PC-9 (cell line): Measurements from ENCODE around the gene HDAC8. TPM values are rescaled to one million over a fixed set of nuclear protein-coding genes. Genes with fewer than 3 reads are reported as not detected.

Experiments used
- BruUV-seq: library from RNA; stranded (reverse); fragments of 400-500 nt; replicated peaks from 2 replicates; lab custom pipeline; 2021; lab: Mats Ljungman, UMichigan
- CTCF ChIA-PET: fragments of 300-600 bp; sonication (Branson Sonifier 250); formaldehyde crosslinking; loops from one replicate; lab custom pipeline; 2022; ENCODE audit warnings: antibody characterized with exemption; lab: Charles Lee
- POLR2A ChIA-PET: fragments of 300-600 bp; sonication (Branson Sonifier 250); formaldehyde crosslinking; loops from one replicate; lab custom pipeline; 2022; ENCODE audit warnings: antibody characterized with exemption; ENCODE audit not compliant: unreplicated experiment; lab: Charles Lee
- DNase-seq, 2 experiments: peaks; one replicate each; pipeline versions ENCODE4 v3.0.0 to v3.0.0-alpha.2; 2015 to 2022; ENCODE audit warnings: mixed read lengths in 1 of 2
- H2AFZ ChIP-seq: fragments of 200-600 bp; sonication (generic); 2 replicates; pipeline ENCODE4 v1.8.1; 2017; ENCODE audit warnings: antibody characterized with exemption
- H3F3A ChIP-seq: fragments of 200-600 bp; sonication (generic); 2 replicates; pipeline ENCODE4 v1.8.1; 2017; ENCODE audit warnings: antibody characterized with exemption, mild to moderate bottlenecking, low read depth; ENCODE audit not compliant: insufficient read depth
- H3K27ac ChIP-seq: fragments of 200-600 bp; sonication (generic); 2 replicates; pipeline ENCODE4 v1.6.1; 2016; ENCODE audit warnings: mixed run types
- H3K27me3 ChIP-seq: fragments of 200-600 bp; sonication (generic); 2 replicates; pipeline ENCODE4 v1.6.1; 2016; ENCODE audit warnings: low read depth, mixed run types; ENCODE audit not compliant: insufficient read depth
- H3K36me3 ChIP-seq: fragments of 200-600 bp; sonication (generic); 2 replicates; pipeline ENCODE4 v1.6.1; 2016; ENCODE audit warnings: low read depth, mixed run types
- H3K4me1 ChIP-seq: fragments of 200-600 bp; sonication (generic); replicated peaks from 2 replicates; pipeline ENCODE4 v1.6.1; 2016; ENCODE audit warnings: mixed run types; ENCODE audit not compliant: insufficient read depth
- H3K4me2 ChIP-seq: fragments of 200-600 bp; sonication (generic); 2 replicates; pipeline ENCODE4 v1.6.1; 2017; ENCODE audit warnings: mixed run types
- H3K4me3 ChIP-seq: fragments of 200-600 bp; sonication (generic); 2 replicates; pipeline ENCODE4 v1.6.1; 2016; ENCODE audit warnings: mixed run types
- H3K79me2 ChIP-seq: fragments of 200-600 bp; sonication (generic); 2 replicates; pipeline ENCODE4 v1.6.1; 2017; ENCODE audit warnings: low read depth, mixed run types
- H3K9me2 ChIP-seq: fragments of 200-600 bp; sonication (generic); 2 replicates; pipeline ENCODE4 v1.8.1; 2017; ENCODE audit warnings: mild to moderate bottlenecking; ENCODE audit not compliant: insufficient read depth
- H3K9me3 ChIP-seq: fragments of 200-600 bp; sonication (generic); 2 replicates; pipeline ENCODE4 v1.8.1; 2016; ENCODE audit warnings: low read depth; ENCODE audit not compliant: insufficient read depth
- H4K20me1 ChIP-seq: fragments of 200-600 bp; sonication (generic); 2 replicates; pipeline ENCODE4 v1.8.1; 2017; ENCODE audit not compliant: insufficient read depth
- CTCF ChIP-seq: fragments of 200-600 bp; sonication (generic); conservative IDR thresholded peaks from 2 replicates; pipeline ENCODE4 v1.6.1; 2017; ENCODE audit warnings: mixed run types, antibody characterized with exemption, mild to moderate bottlenecking, moderate library complexity
- EZH2 ChIP-seq: fragments of 200-600 bp; sonication (generic); IDR thresholded peaks from 2 replicates; pipeline ENCODE4 v1.8.0; 2017; ENCODE audit warnings: antibody characterized with exemption, low read depth
- intact Hi-C: fragments of 100-400 bp; cut with micrococcal nuclease; formaldehyde crosslinking; loops from one replicate; pipeline ENCODE4 v1.10.0; 2022; ENCODE audit not compliant: unreplicated experiment
- total RNA-seq: library from RNA; stranded (reverse); gene quantifications from 2 replicates; pipeline ENCODE4 v1.2.3, GENCODE V29; 2021

HDAC8 gene
- total RNA-seq, 1 experiment from 2014 or later: 61.3 TPM

GRCh38 chrX:72532366-72532765 is 40.3 kb downstream of the HDAC8 start:
- ChIA-PET CTCF (no interaction called here), POLR2A (no interaction called here)
- Histone ChIP-seq H3K4me1 (no peaks in the 10 kb centered on the region), H3K9me2 (no peaks in the 10 kb centered on the region), H3K9me3 (no peaks in the 10 kb centered on the region), H3K4me2 (no peak overlapping the region), H3K27me3 (no peaks in the 10 kb centered on the region), H3K79me2 (no peaks in the 10 kb centered on the region), H3K4me3 (no peak overlapping the region), H3F3A (no peaks in the 10 kb centered on the region), H3K27ac (no peak overlapping the region), H2AFZ (no peak overlapping the region), H4K20me1 (no peaks in the 10 kb centered on the region), H3K36me3 (no peaks in the 10 kb centered on the region)
- BruUV-seq: no TSS peak
- no peak for DNase-seq
- TF ChIP-seq CTCF: no peak
- TF ChIP-seq EZH2: no peak
- intact Hi-C loops: no loop called here

- intact Hi-C loops: no loop called here
- no peak overlapping the region for H3K4me3 ChIP-seq
- no TSS peak for BruUV-seq
Observed at GRCh38 chrX:72526534-72527508, 45.8 kb downstream of the HDAC8 start.

GRCh38 chrX:72498782-72499181 is 73.9 kb downstream of the HDAC8 start:
- CTCF ChIA-PET: no interaction called here
- H3K79me2 ChIP-seq: 0 out of 2 replicates have a peak, but pooled peaks cover 16% of the 10 kb centered on the region
- POLR2A ChIA-PET: no interaction called here
- H3K9me3 ChIP-seq: no peaks in the 10 kb centered on the region
- no peak for TF ChIP-seq EZH2
- TF ChIP-seq CTCF: no peak
- H3K4me2 ChIP-seq: no peak overlapping the region
- no TSS peak for BruUV-seq
- H3K27ac ChIP-seq: no peak overlapping the region
- H3F3A ChIP-seq: no peaks in the 10 kb centered on the region
- no peaks in the 10 kb centered on the region for H3K36me3 ChIP-seq
- no peaks in the 10 kb centered on the region for H4K20me1 ChIP-seq
- no peaks in the 10 kb centered on the region for H3K27me3 ChIP-seq
- no peak overlapping the region for H2AFZ ChIP-seq
- no peaks in the 10 kb centered on the region for H3K9me2 ChIP-seq
- intact Hi-C loops: no loop called here
- no peaks in the 10 kb centered on the region for H3K4me1 ChIP-seq
- DNase-seq: no peak
- no peak overlapping the region for H3K4me3 ChIP-seq

More at GRCh38 chrX:72526534-72527508, 45.8 kb downstream of the HDAC8 start:
- Histone ChIP-seq H3K27ac (no peak overlapping the region), H3K9me2 (no peaks in the 10 kb centered on the region), H3K27me3 (no peaks in the 10 kb centered on the region), H3F3A (no peaks in the 10 kb centered on the region), H3K36me3 (no peaks in the 10 kb centered on the region), H3K4me2 (no peak overlapping the region), H3K79me2 (no peaks in the 10 kb centered on the region), H3K4me1 (no peaks in the 10 kb centered on the region), H3K9me3 (no peaks in the 10 kb centered on the region), H2AFZ (no peak overlapping the region), H4K20me1 (0 out of 2 replicates have a peak, but pooled peaks cover 3% of the 10 kb centered on the region)
- POLR2A ChIA-PET: no interaction called here
- DNase-seq: no peak
- CTCF ChIA-PET: no interaction called here
- no peak for TF ChIP-seq EZH2
- no peak for TF ChIP-seq CTCF
